ENCODE measurements around the gene HOXA2. TPM values are rescaled to one million over a fixed set of nuclear protein-coding genes. Genes with fewer than 3 reads are reported as not detected.

The HOXA2 gene
- total and polyA plus RNA-seq, 4 donors, result 0.05 to 0.13 (median 0.08) TPM

DNA sequence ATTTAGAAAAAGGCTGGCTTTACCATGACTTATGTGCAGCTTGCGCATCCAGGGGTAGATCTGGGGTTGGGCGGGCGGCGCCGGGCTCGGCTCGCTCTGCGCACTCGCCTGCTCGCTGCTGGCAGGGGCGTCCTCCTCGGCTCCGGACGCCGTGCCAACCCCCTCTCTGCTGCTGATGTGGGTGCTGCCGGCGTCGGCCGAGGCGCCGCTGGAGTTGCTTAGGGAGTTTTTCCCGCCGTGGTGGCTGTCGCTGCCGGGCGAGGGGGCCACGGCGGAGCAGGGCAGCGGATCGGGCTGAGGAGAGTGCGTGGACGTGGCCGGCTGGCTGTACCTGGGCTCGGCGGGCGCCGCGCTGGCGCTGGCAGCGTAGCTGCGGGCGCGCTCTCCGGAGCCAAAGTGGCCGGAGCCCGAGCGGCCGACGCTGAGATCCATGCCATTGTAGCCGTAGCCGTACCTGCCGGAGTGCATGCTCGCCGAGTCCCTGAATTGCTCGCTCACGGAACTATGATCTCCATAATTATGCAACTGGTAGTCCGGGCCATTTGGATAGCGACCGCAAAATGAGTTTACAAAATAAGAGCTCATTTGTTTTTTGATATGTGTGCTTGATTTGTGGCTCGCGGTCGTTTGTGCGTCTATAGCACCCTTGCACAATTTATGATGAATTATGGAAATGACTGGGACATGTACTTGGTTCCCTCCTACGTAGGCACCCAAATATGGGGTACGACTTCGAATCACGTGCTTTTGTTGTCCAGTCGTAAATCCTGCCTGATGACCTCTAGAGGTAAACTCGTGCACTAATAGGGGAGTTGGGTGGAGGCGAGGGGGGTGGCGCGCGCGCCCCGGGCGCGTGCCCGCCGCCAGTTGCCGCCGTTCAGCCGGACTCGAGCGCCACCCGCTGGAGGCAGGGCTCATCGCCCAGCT lies 40.8 kb upstream of the HOXA2 start, which contains the start of gene HOXA5:
Gene HOXA5, minus strand, starts transcription at position 659 of the 927 bp plus-strand sequence. Its CDS starts 74 bp downstream, at position 585.
- Histone ChIP-seq H3K27me3 (ENCODE audit: control insufficient read depth in 4 of 4, insufficient read depth in 4 of 4, low read length in 3 of 4) (peaks cover 5 to 31% (median 16%) of the 10 kb centered on the region in 4 donors), H3K9me3 (ENCODE audit: control insufficient read depth in 4 of 4, low read length in 3 of 4) (peaks cover 0 to 11% (median 0%) of the 10 kb centered on the region in 4 donors), H3K9ac (ENCODE audit: low read depth in 1 of 2, low read length in 2 of 2) (no peak within 1 kb of the TSS), H3K4me3 (ENCODE audit: low read depth in 1 of 3, low read length in 3 of 3) (peak within 1 kb of the TSS in 2 of 3 donors; percentile 15 to 45), H3K36me3 (ENCODE audit: control insufficient read depth in 4 of 4, insufficient read depth in 3 of 4, low read depth in 1 of 4, low read length in 3 of 4) (no peaks in the 10 kb centered on the region), H3K27ac (ENCODE audit: low read depth in 1 of 2, low read length in 2 of 2) (peak within 1 kb of the TSS; percentile 52 to 72), H3K4me1 (ENCODE audit: control insufficient read depth in 4 of 4, insufficient read depth in 4 of 4, low read length in 3 of 4) (peaks cover 1 to 19% (median 10%) of the 10 kb centered on the region in 4 donors)
- no peak for TF ChIP-seq YY1 (IDR thresholded peaks at IDR 0.05)
- TF ChIP-seq GABPA (IDR thresholded peaks at IDR 0.05 in 1 of 2, conservative IDR thresholded peaks at IDR 0.05 in 1 of 2), result no peak
- TF ChIP-seq, protein P1, sequence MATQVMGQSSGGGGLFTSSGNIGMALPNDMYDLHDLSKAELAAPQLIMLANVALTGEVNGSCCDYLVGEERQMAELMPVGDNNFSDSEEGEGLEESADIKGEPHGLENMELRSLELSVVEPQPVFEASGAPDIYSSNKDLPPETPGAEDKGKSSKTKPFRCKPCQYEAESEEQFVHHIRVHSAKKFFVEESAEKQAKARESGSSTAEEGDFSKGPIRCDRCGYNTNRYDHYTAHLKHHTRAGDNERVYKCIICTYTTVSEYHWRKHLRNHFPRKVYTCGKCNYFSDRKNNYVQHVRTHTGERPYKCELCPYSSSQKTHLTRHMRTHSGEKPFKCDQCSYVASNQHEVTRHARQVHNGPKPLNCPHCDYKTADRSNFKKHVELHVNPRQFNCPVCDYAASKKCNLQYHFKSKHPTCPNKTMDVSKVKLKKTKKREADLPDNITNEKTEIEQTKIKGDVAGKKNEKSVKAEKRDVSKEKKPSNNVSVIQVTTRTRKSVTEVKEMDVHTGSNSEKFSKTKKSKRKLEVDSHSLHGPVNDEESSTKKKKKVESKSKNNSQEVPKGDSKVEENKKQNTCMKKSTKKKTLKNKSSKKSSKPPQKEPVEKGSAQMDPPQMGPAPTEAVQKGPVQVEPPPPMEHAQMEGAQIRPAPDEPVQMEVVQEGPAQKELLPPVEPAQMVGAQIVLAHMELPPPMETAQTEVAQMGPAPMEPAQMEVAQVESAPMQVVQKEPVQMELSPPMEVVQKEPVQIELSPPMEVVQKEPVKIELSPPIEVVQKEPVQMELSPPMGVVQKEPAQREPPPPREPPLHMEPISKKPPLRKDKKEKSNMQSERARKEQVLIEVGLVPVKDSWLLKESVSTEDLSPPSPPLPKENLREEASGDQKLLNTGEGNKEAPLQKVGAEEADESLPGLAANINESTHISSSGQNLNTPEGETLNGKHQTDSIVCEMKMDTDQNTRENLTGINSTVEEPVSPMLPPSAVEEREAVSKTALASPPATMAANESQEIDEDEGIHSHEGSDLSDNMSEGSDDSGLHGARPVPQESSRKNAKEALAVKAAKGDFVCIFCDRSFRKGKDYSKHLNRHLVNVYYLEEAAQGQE (IDR thresholded peaks at IDR 0.05), result no peak
- TF ChIP-seq HNF4A (conservative IDR thresholded peaks at IDR 0.05), result no peak
- TF ChIP-seq NR2F2 (IDR thresholded peaks at IDR 0.05), result peak; percentile 26
- no peak for TF ChIP-seq HNF4G (IDR thresholded peaks at IDR 0.05)
- TF ChIP-seq, protein P2, sequence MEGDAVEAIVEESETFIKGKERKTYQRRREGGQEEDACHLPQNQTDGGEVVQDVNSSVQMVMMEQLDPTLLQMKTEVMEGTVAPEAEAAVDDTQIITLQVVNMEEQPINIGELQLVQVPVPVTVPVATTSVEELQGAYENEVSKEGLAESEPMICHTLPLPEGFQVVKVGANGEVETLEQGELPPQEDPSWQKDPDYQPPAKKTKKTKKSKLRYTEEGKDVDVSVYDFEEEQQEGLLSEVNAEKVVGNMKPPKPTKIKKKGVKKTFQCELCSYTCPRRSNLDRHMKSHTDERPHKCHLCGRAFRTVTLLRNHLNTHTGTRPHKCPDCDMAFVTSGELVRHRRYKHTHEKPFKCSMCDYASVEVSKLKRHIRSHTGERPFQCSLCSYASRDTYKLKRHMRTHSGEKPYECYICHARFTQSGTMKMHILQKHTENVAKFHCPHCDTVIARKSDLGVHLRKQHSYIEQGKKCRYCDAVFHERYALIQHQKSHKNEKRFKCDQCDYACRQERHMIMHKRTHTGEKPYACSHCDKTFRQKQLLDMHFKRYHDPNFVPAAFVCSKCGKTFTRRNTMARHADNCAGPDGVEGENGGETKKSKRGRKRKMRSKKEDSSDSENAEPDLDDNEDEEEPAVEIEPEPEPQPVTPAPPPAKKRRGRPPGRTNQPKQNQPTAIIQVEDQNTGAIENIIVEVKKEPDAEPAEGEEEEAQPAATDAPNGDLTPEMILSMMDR (IDR thresholded peaks at IDR 0.05; ENCODE audit: low read depth, low read length, missing input control), result peak; percentile 47
- no peak for TF ChIP-seq FOXA2 (IDR thresholded peaks at IDR 0.05)
- TF ChIP-seq SP1 (IDR thresholded peaks at IDR 0.05), result no peak
- TF ChIP-seq RAD21 (IDR thresholded peaks at IDR 0.05), result peak; percentile 55 to 62
- no peak for TF ChIP-seq JUND (IDR thresholded peaks at IDR 0.05)
- TF ChIP-seq, protein P3, sequence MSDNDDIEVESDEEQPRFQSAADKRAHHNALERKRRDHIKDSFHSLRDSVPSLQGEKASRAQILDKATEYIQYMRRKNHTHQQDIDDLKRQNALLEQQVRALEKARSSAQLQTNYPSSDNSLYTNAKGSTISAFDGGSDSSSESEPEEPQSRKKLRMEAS (IDR thresholded peaks at IDR 0.05), result no peak
- TF ChIP-seq, protein P4, sequence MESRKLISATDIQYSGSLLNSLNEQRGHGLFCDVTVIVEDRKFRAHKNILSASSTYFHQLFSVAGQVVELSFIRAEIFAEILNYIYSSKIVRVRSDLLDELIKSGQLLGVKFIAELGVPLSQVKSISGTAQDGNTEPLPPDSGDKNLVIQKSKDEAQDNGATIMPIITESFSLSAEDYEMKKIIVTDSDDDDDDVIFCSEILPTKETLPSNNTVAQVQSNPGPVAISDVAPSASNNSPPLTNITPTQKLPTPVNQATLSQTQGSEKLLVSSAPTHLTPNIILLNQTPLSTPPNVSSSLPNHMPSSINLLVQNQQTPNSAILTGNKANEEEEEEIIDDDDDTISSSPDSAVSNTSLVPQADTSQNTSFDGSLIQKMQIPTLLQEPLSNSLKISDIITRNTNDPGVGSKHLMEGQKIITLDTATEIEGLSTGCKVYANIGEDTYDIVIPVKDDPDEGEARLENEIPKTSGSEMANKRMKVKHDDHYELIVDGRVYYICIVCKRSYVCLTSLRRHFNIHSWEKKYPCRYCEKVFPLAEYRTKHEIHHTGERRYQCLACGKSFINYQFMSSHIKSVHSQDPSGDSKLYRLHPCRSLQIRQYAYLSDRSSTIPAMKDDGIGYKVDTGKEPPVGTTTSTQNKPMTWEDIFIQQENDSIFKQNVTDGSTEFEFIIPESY (IDR thresholded peaks at IDR 0.05), result no peak
- TF ChIP-seq FOXA1 (IDR thresholded peaks at IDR 0.05), result no peak
- DNase-seq (ENCODE audit: low spot score), result no peak
- WGBS, result 13% methylated on average over 86 of the region's 86 CpGs
